ENCODE measurements around the gene TTC21A. TPM values are rescaled to one million over a fixed set of nuclear protein-coding genes. Genes with fewer than 3 reads are reported as not detected.

The TTC21A gene
- total RNA-seq, 1 experiment from 2014 or later, result 1.2 TPM

DNA sequence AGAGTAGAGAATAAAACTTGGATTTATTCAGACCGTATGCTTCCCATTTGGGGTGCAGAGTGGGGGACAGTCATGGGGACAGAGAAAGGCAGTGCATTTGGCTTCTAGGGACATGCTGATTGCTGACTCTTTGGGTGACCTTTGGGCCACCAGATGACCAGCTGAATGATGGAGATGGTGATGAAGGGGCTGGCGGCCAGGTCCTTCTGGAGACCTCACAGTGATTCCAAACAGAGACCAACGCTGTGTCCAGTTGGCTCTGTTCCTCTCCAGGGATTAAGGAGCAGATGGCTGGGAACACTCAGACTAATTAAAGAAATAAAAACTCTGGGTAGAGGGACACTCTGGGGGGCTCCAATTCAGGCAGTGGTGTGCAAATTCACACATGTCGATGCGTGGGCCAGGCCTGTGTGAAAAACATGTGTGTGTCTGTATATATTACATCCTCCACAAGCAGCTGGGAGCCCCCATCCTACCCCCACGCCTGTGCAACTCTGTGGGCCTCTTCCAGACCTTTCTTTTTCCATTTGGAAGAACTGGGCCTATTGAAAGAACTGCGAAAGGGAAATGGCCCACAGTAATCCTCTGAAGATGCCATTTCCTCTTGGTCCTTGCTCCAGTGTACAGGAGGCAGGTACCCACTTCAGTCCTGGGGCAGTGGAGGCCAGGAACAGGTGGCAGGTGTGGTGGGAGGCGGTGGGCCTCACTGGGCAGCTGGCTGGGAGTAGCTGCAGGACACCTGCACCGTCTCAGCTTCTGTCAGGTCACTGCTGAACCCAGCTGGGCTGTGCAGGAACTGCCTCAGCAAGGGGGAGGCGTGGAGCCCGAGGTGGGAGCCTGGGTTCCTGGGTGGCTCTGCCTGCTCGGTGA, 76.0 kb downstream of the TTC21A start:
- H3K9me2 ChIP-seq (replicated peaks; ENCODE audit: low read length), result no peaks in the 10 kb centered on the region
- H3K9me3 ChIP-seq (ENCODE audit: low read length), result no peaks in the 10 kb centered on the region
- H3K27me3 ChIP-seq (ENCODE audit: low read length), result no peaks in the 10 kb centered on the region
- H3K36me3 ChIP-seq (ENCODE audit: low read depth, low read length), result no peaks in the 10 kb centered on the region
- no peak overlapping the region for H3K4me2 ChIP-seq (ENCODE audit: low read length)
- peaks cover 17% of the 10 kb centered on the region for H3K4me1 ChIP-seq (ENCODE audit: insufficient read depth, low read length)
- ATAC-seq, result no peak
- no peak overlapping the region for H3K4me3 ChIP-seq (ENCODE audit: low read length)
- TF ChIP-seq EZH2 (IDR thresholded peaks at IDR 0.05; ENCODE audit: low read length, unreplicated experiment), result no peak
- TF ChIP-seq, protein P1, sequence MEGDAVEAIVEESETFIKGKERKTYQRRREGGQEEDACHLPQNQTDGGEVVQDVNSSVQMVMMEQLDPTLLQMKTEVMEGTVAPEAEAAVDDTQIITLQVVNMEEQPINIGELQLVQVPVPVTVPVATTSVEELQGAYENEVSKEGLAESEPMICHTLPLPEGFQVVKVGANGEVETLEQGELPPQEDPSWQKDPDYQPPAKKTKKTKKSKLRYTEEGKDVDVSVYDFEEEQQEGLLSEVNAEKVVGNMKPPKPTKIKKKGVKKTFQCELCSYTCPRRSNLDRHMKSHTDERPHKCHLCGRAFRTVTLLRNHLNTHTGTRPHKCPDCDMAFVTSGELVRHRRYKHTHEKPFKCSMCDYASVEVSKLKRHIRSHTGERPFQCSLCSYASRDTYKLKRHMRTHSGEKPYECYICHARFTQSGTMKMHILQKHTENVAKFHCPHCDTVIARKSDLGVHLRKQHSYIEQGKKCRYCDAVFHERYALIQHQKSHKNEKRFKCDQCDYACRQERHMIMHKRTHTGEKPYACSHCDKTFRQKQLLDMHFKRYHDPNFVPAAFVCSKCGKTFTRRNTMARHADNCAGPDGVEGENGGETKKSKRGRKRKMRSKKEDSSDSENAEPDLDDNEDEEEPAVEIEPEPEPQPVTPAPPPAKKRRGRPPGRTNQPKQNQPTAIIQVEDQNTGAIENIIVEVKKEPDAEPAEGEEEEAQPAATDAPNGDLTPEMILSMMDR (conservative IDR thresholded peaks at IDR 0.05; ENCODE audit: low read depth, low read length), result no peak
- TF ChIP-seq EZH2phosphoT487 (IDR thresholded peaks at IDR 0.05; ENCODE audit: borderline replicate concordance, low read length), result no peak
- H3K27ac ChIP-seq (ENCODE audit: low read length), result no peak overlapping the region
- POLR2A ChIA-PET (ENCODE audit: unreplicated experiment), result no interaction called here
- H4K20me1 ChIP-seq (ENCODE audit: low read length), result no peaks in the 10 kb centered on the region
- DNase-seq, result no peak
- H3K79me2 ChIP-seq (ENCODE audit: low read length), result no peaks in the 10 kb centered on the region
- no peak overlapping the region for H2AFZ ChIP-seq (ENCODE audit: low read length)
- intact Hi-C loops (cut with micrococcal nuclease), result no loop called here
- CTCF ChIA-PET, result interaction anchor here (0.6 kb wide), 1 partner anchor 148 kb away, joined by 3 read pairs; no protein-coding TSS in a partner anchor
- no TSS peak for BruUV-seq (replicated peaks)
- H3K9ac ChIP-seq (ENCODE audit: low read length), result no peak overlapping the region
- no peaks in the 10 kb centered on the region for H3F3A ChIP-seq (ENCODE audit: low read length, unreplicated experiment)

DNA sequence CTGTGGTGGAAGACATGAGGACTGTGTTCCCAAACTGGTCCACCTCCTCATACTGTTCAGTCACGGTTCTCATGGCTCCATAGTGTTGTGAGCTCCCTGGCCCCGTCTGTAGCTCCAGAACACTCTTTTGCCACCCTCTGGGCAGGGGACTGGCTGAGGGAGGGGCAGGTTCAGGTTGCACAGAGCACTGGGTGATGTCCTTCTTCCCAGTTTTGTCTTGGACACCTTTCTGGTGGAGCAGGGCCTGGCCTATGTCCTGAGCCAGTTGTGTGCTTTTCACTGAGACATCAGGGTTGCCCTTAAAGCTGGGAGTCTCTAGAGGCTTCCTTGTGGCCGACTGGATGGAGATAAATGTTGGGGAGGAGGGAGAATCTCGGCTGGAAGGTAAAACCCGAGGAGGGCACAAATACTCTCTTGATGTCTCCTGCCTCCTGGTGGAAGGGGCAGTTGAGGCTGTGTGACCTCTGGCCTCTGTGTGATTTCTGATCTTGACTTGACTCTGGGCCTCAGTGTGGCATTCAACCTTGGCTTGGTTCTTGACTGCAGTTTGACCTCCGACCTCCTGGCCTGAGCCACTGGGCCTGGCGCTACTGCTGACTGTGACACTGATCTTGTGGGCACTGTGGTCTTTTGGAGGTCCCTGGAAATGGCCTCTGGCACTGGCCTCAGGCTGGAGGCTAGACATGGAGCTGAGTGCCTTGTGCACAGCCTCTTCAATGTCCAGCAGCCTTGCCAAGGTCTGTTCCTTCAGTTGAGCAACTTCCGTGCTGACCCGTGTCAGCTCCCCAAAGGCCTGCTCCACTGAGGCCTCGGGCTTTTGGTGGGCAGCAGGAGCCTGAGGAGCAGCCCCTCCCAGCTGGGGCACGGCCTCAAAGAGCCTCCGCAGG, 76.8 kb downstream of the TTC21A start:
- POLR2A ChIA-PET (ENCODE audit: unreplicated experiment), result no interaction called here
- no peaks in the 10 kb centered on the region for H3K27me3 ChIP-seq (ENCODE audit: low read length)
- intact Hi-C loops (cut with micrococcal nuclease), result no loop called here

More for the DNA sequence above, 76.8 kb downstream of the TTC21A start:
- no peaks in the 10 kb centered on the region for H3K36me3 ChIP-seq (ENCODE audit: low read depth, low read length)
- H3K27ac ChIP-seq (ENCODE audit: low read length), result no peak overlapping the region
- no peak overlapping the region for H2AFZ ChIP-seq (ENCODE audit: low read length)
- CTCF ChIA-PET, result no interaction called here
- H3K4me1 ChIP-seq (ENCODE audit: insufficient read depth, low read length), result peaks cover 13% of the 10 kb centered on the region
- DNase-seq (no peak), ATAC-seq (no peak)
- no peak for TF ChIP-seq EZH2phosphoT487 (IDR thresholded peaks at IDR 0.05; ENCODE audit: borderline replicate concordance, low read length)
- TF ChIP-seq, protein P1 (conservative IDR thresholded peaks at IDR 0.05; ENCODE audit: low read depth, low read length), result no peak
- TF ChIP-seq EZH2 (IDR thresholded peaks at IDR 0.05; ENCODE audit: low read length, unreplicated experiment), result no peak
- no peak overlapping the region for H3K4me3 ChIP-seq (ENCODE audit: low read length)
- H3K4me2 ChIP-seq (ENCODE audit: low read length), result no peak overlapping the region
- H3F3A ChIP-seq (ENCODE audit: low read length, unreplicated experiment), result no peaks in the 10 kb centered on the region
- no peaks in the 10 kb centered on the region for H3K9me3 ChIP-seq (ENCODE audit: low read length)
- no peaks in the 10 kb centered on the region for H4K20me1 ChIP-seq (ENCODE audit: low read length)
- no TSS peak for BruUV-seq (replicated peaks)
- no peak overlapping the region for H3K9ac ChIP-seq (ENCODE audit: low read length)
- H3K9me2 ChIP-seq (replicated peaks; ENCODE audit: low read length), result no peaks in the 10 kb centered on the region
- no peaks in the 10 kb centered on the region for H3K79me2 ChIP-seq (ENCODE audit: low read length)
